GM18867 (cell line): ENCODE measurements around the gene LANCL3.

Source experiments
- ATAC-seq: cut with Tn5 transposase; IDR thresholded peaks from one replicate; pipeline ENCODE4 v1.9.1; 2021; ENCODE audit warnings: mild to moderate bottlenecking, moderate library complexity; ENCODE audit not compliant: unreplicated experiment

Gene LANCL3

GRCh38 chrX:37679230-37679629, 107.8 kb downstream of the LANCL3 start:
- ATAC-seq: no peak

- ATAC-seq: no peak
Observed at GRCh38 chrX:37679888-37680287, 108.4 kb downstream of the LANCL3 start.

GRCh38 chrX:37684426-37684825, 113.0 kb downstream of the LANCL3 start:
- ATAC-seq: no peak

GRCh38 chrX:37684973-37685372, 113.5 kb downstream of the LANCL3 start:
- no peak for ATAC-seq

- ATAC-seq: peak; percentile 75
Observed at GRCh38 chrX:37685381-37686359, 114.2 kb downstream of the LANCL3 start, which contains the start of gene XK. Gene XK (plus strand): TSS chrX:37685791. CDS start chrX:37685962, 171 bp downstream.

- ATAC-seq: no peak
Observed at GRCh38 chrX:37686369-37686995, 115.0 kb downstream of the LANCL3 start.

- no peak for ATAC-seq
Observed at GRCh38 chrX:37686996-37687395, 115.5 kb downstream of the LANCL3 start.

GRCh38 chrX:37690119-37690518, 118.7 kb downstream of the LANCL3 start:
- no peak for ATAC-seq

- no peak for ATAC-seq
Observed at GRCh38 chrX:37692918-37693317, 121.5 kb downstream of the LANCL3 start.

GRCh38 chrX:37697169-37697760, 125.8 kb downstream of the LANCL3 start:
- ATAC-seq: no peak

- ATAC-seq: no peak
Observed at GRCh38 chrX:37701588-37701987, 130.1 kb downstream of the LANCL3 start.

- no peak for ATAC-seq
Observed at GRCh38 chrX:37711991-37712390, 140.5 kb downstream of the LANCL3 start.

- no peak for ATAC-seq
Observed at GRCh38 chrX:37712458-37712857, 141.0 kb downstream of the LANCL3 start.

- ATAC-seq: no peak
Observed at GRCh38 chrX:37714479-37714878, 143.0 kb downstream of the LANCL3 start.

- no peak for ATAC-seq
Observed at GRCh38 chrX:37716602-37717001, 145.1 kb downstream of the LANCL3 start.

- no peak for ATAC-seq
Observed at GRCh38 chrX:37717708-37718107, 146.2 kb downstream of the LANCL3 start.

GRCh38 chrX:37722595-37722994, 151.1 kb downstream of the LANCL3 start:
- no peak for ATAC-seq

GRCh38 chrX:37726346-37726745, 154.9 kb downstream of the LANCL3 start:
- ATAC-seq: no peak
